ENCODE results near the gene DIDO1.

GRCh38 chr20:62900052-62900691, 26.1 kb downstream of the DIDO1 start:
- peak; percentile 66 to 85 (median 73) for TF ChIP-seq CTCF (IDR thresholded peaks at IDR 0.05)
- TF ChIP-seq POLR2A (IDR thresholded peaks at IDR 0.05), result no peak
- TF ChIP-seq POLR2AphosphoS5 (IDR thresholded peaks at IDR 0.05; ENCODE audit: insufficient read depth in 1 of 2, low read depth in 1 of 2), result peak in 1 of 2 donors; percentile 76

Data from vagina (tissue), 2 donors.